Measurements from ENCODE around the gene A2M.

Gene A2M

GRCh38 chr12:9103050-9103849, 12.5 kb downstream of the A2M start:
- peaks cover 40% of the 10 kb centered on the region for H3K36me3 Mint-ChIP-seq (ENCODE audit: insufficient read depth)
- DNase-seq = no peak
- no peak overlapping the region for H3K4me3 Mint-ChIP-seq

GRCh38 chr12:9101018-9101687, 14.6 kb downstream of the A2M start:
- Mint-ChIP-seq H3K27me3 (no peaks in the 10 kb centered on the region), H3K4me1 (ENCODE audit: low read depth in 2 of 2) (peaks cover 6 to 26% of the 10 kb centered on the region in 2 donors), H3K4me3 (no peak overlapping the region), H3K9me3 (no peaks in the 10 kb centered on the region), H3K36me3 (ENCODE audit: insufficient read depth) (peaks cover 32% of the 10 kb centered on the region), H3K27ac (no peak overlapping the region)
- no peak for DNase-seq
- no peak for ATAC-seq (replicated peaks)

More at GRCh38 chr12:9103050-9103849, 12.5 kb downstream of the A2M start:
- Mint-ChIP-seq H3K27me3 (no peaks in the 10 kb centered on the region), H3K4me1 (ENCODE audit: low read depth in 2 of 2) (peaks cover 4 to 26% of the 10 kb centered on the region in 2 donors), H3K9me3 (no peaks in the 10 kb centered on the region), H3K27ac (no peak overlapping the region)
- ATAC-seq (replicated peaks) = no peak

DNA sequence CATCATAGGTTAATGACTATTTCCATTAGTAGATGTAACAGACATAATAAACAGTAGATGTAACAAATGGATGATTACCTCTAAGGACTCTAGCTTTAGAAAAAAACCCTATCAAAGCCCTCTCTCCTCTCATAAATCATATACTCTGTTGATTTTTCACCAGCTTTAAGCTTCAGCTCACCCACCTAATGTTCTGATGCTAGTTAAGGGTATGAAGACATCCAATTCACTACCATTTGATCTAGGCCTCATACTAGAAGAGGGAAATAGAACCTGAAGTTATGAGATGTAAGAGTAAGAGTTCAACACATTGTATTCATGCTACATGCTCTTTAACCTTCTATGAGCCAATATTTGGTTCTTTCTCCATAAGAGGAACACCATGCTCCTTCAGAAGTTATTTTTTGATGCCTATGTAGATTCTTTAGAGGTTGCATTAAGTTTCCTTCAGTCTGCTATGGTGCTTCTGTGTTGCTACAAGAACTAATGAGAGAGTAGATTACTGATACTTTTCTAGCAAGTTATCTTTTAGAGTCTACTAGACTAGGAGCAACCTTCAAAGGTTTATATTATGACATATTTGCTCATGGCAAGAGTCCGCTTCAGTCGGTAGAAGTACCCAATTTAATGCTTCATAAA, 16.0 kb downstream of the A2M start:
- peaks cover 32% of the 10 kb centered on the region for H3K36me3 Mint-ChIP-seq (ENCODE audit: insufficient read depth)
- H3K4me1 Mint-ChIP-seq (ENCODE audit: low read depth in 2 of 2) = peaks cover 6 to 23% of the 10 kb centered on the region in 2 donors
- H3K27ac Mint-ChIP-seq = no peak overlapping the region
- no peaks in the 10 kb centered on the region for H3K9me3 Mint-ChIP-seq
- no peaks in the 10 kb centered on the region for H3K27me3 Mint-ChIP-seq
- ATAC-seq (replicated peaks) (no peak), DNase-seq (no peak)
- no peak overlapping the region for H3K4me3 Mint-ChIP-seq

DNA sequence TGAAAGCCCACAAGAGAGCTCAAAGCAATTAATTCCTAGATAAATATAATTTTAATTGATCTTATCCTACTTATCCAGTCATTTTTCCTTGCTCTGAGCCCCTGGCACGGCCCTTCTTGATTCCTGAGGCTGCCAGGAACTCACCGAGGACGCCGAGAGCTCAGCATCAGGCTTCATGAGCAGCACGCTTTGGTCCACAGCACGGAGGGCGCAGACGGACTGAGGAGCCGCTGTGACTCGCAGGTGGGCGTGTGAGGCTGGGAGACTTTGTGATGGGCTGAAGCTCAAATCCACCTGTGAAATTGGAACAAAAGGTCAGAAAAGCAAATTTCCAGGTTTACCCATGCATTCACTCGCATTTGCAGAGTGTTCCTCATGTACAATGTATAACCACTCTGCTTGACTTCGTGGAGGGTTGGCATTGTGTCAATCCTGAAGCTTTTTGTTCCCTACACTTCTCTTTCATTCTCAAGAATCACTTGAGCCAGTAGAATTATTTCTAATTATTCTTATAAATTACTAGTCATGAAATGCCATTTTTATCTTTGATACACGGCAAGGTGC, 17.2 kb downstream of the A2M start:
- Mint-ChIP-seq H3K9me3 (no peaks in the 10 kb centered on the region), H3K4me3 (no peak overlapping the region), H3K36me3 (ENCODE audit: insufficient read depth) (peaks cover 31% of the 10 kb centered on the region), H3K27me3 (no peaks in the 10 kb centered on the region), H3K27ac (no peak overlapping the region), H3K4me1 (ENCODE audit: low read depth in 2 of 2) (peaks cover 7 to 25% of the 10 kb centered on the region in 2 donors)
- ATAC-seq (replicated peaks) (no peak), DNase-seq (no peak)

DNA sequence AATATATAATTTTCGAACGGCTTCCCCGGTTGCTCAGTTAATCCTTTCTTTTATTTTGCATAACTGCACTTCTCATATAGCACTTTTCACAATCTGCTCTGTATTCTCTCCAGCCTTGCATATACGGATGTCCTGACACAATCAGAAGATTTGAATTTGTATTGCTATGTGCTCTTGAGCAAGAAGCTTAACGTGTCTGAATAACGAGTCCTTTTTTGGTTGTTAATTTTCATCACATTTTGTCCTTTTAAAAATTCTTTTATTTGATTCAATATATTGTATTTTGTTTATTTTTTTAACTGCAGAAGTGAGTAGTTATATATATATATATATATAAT, 17.6 kb downstream of the A2M start:
- H3K27ac Mint-ChIP-seq = no peak overlapping the region
- peaks cover 33% of the 10 kb centered on the region for H3K36me3 Mint-ChIP-seq (ENCODE audit: insufficient read depth)
- no peak overlapping the region for H3K4me3 Mint-ChIP-seq
- H3K4me1 Mint-ChIP-seq (ENCODE audit: low read depth in 2 of 2) = peaks cover 6 to 23% of the 10 kb centered on the region in 2 donors
- DNase-seq (no peak), ATAC-seq (replicated peaks) (no peak)
- H3K27me3 Mint-ChIP-seq = no peaks in the 10 kb centered on the region
- H3K9me3 Mint-ChIP-seq = no peaks in the 10 kb centered on the region

GRCh38 chr12:9096563-9097176, 19.0 kb downstream of the A2M start:
- H3K4me3 Mint-ChIP-seq = no peak overlapping the region
- H3K27me3 Mint-ChIP-seq = no peaks in the 10 kb centered on the region
- H3K4me1 Mint-ChIP-seq (ENCODE audit: low read depth in 2 of 2) = peaks cover 6 to 17% of the 10 kb centered on the region in 2 donors
- ATAC-seq (replicated peaks) (no peak), DNase-seq (no peak)
- peak overlapping the region in 1 of 2 donors; percentile 3 for H3K27ac Mint-ChIP-seq
- H3K9me3 Mint-ChIP-seq = no peaks in the 10 kb centered on the region
- peaks cover 28% of the 10 kb centered on the region for H3K36me3 Mint-ChIP-seq (ENCODE audit: insufficient read depth)

DNA sequence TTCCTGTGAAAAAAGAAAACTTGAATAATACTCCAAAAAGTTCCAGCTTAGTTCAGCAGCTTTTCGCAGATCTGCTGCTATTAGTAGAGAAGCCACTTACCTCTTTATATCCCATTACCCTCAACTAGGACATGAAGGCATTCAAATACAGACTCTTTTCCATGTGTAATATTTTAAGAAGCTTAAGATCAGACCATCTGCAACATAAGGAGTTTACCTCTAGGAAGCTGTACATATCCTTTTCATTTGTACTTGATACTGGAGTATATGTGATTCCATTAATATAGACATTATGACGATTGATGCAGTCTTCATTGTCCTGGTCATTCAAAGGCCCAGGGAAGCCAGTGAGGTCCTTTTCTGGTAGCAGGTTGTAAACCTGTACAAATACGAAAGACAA, 20.4 kb downstream of the A2M start:
- Mint-ChIP-seq H3K9me3 (no peaks in the 10 kb centered on the region), H3K4me3 (no peak overlapping the region), H3K27ac (no peak overlapping the region), H3K36me3 (ENCODE audit: insufficient read depth) (peaks cover 30% of the 10 kb centered on the region), H3K4me1 (ENCODE audit: low read depth in 2 of 2) (peaks cover 8 to 15% of the 10 kb centered on the region in 2 donors), H3K27me3 (no peaks in the 10 kb centered on the region)
- no peak for ATAC-seq (replicated peaks)
- DNase-seq = no peak

- Mint-ChIP-seq H3K27ac (no peak overlapping the region), H3K9me3 (no peaks in the 10 kb centered on the region), H3K36me3 (ENCODE audit: insufficient read depth) (peaks cover 30% of the 10 kb centered on the region), H3K27me3 (no peaks in the 10 kb centered on the region), H3K4me1 (ENCODE audit: low read depth in 2 of 2) (peaks cover 8 to 15% of the 10 kb centered on the region in 2 donors), H3K4me3 (no peak overlapping the region)
- DNase-seq (no peak), ATAC-seq (replicated peaks) (no peak)
Observed at GRCh38 chr12:9094512-9095206, 21.1 kb downstream of the A2M start.

DNA sequence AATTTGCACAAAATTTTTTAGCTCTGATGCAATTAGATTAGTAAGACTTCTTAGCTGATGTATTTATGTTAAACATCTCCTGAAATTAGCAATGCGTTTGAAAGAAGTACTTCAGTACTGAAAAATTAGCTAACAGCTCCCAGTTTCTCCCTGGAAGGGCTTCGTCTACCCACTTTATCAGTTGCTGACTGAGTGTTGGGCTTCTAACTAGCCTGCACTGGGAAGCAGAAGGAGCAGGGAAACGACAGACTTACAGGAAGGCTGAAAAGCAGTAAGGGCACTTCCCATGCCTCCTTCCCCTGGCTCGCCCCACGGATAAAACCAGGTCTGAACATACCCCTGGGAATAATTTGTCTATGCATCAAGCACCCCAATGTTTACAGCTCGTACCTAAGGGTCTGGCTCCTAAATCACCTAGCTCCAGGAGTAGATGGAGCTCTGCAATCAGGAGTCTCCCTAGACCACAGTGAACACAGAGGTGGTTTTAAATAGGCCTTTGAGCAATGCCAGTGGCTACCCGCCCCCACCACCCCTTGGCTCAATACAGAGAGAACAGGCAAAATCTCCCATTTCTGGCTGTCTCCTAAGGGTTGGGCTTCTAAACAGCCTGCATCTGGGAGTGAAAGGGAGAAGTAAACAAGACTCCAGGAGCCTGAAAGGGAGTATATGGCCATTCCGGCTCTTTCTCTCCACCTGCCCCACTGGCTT, 23.7 kb downstream of the A2M start:
- Mint-ChIP-seq H3K4me1 (ENCODE audit: low read depth in 2 of 2) (peaks cover 10 to 13% of the 10 kb centered on the region in 2 donors), H3K27ac (no peak overlapping the region), H3K4me3 (no peak overlapping the region), H3K36me3 (ENCODE audit: insufficient read depth) (peaks cover 18% of the 10 kb centered on the region), H3K27me3 (no peaks in the 10 kb centered on the region), H3K9me3 (no peaks in the 10 kb centered on the region)
- DNase-seq = no peak
- ATAC-seq (replicated peaks) = no peak

GRCh38 chr12:9090220-9090619, 25.5 kb downstream of the A2M start:
- H3K4me1 Mint-ChIP-seq (ENCODE audit: low read depth in 2 of 2) = peaks cover 8 to 21% of the 10 kb centered on the region in 2 donors
- no peaks in the 10 kb centered on the region for H3K27me3 Mint-ChIP-seq
- DNase-seq (no peak), ATAC-seq (replicated peaks) (no peak)
- H3K4me3 Mint-ChIP-seq = no peak overlapping the region
- H3K27ac Mint-ChIP-seq = no peak overlapping the region
- H3K9me3 Mint-ChIP-seq = no peaks in the 10 kb centered on the region
- H3K36me3 Mint-ChIP-seq (ENCODE audit: insufficient read depth) = peaks cover 18% of the 10 kb centered on the region

DNA sequence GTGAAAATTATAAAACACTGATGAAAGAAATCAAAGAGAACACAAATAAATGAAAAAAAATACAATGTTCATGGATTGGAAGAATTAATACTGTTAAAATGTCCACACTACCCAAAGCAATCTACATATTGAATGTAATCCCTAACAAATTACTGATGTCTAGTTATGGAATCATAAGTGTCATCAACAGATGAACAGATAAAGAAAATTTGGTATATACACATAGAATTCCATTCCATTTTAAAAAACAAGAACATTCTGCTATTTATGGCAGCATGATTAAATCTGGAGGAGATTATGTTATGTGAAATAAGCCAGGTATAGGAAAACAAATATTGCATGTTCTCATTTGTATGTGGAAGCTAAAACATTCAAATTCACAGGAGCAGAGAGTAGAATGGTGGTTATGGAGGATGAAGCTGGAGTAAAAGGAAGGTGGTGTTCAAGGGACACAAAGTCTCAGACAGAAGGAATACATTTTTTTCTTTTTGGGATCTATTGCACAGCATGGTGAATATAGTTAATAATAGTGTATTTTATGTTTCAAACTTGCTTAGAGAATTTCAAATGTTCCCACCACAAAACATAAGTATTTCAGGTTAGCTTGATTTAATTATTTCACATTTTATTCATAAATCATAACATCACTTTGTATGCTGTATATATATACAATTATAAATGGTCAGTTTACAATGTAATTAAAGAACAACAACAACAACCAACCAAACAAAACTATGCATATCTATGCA, 28.5 kb downstream of the A2M start:
- Mint-ChIP-seq H3K27me3 (no peaks in the 10 kb centered on the region), H3K9me3 (peaks cover 2 to 19% of the 10 kb centered on the region in 2 donors), H3K4me1 (ENCODE audit: low read depth in 2 of 2) (peaks cover 11 to 23% of the 10 kb centered on the region in 2 donors), H3K36me3 (ENCODE audit: insufficient read depth) (peaks cover 14% of the 10 kb centered on the region), H3K4me3 (no peak overlapping the region), H3K27ac (peak overlapping the region; percentile 4 to 74)
- no peak for DNase-seq
- no peak for ATAC-seq (replicated peaks)

GRCh38 chr12:9086087-9086486, 29.6 kb downstream of the A2M start:
- no peak for DNase-seq
- Mint-ChIP-seq H3K9me3 (peaks cover 2 to 19% of the 10 kb centered on the region in 2 donors), H3K27me3 (no peaks in the 10 kb centered on the region), H3K4me1 (ENCODE audit: low read depth in 2 of 2) (peaks cover 15 to 26% of the 10 kb centered on the region in 2 donors), H3K36me3 (ENCODE audit: insufficient read depth) (peaks cover 11% of the 10 kb centered on the region), H3K27ac (peak overlapping the region in 1 of 2 donors; percentile 74), H3K4me3 (no peak overlapping the region)
- no peak for ATAC-seq (replicated peaks)

All from effector memory CD8-positive, alpha-beta T cell (primary cell).